ENCODE data around the gene POLR3K.
"Not testable (repeated sequence)": the region's sequence is repeated elsewhere in the genome, so short reads cannot be mapped to it uniquely, and the experiment has no call there.

Gene POLR3K

GRCh38 chr16:56231-56927 lies 3.0 kb upstream of the POLR3K start:
- no peak overlapping the region for H3K27ac ChIP-seq
- no peak for TF ChIP-seq ZFX (IDR thresholded peaks at IDR 0.05)

- TF ChIP-seq ZFX (IDR thresholded peaks at IDR 0.05) = no peak
- no peak for TF ChIP-seq CTCF (conservative IDR thresholded peaks at IDR 0.05)
- no peak overlapping the region for H3K27ac ChIP-seq
Measured at GRCh38 chr16:55571-56136, 2.2 kb upstream of the POLR3K start.

GRCh38 chr16:54237-54581 lies 801 bp upstream of the POLR3K start:
- H3K27ac ChIP-seq = peak overlapping the region; percentile 95

GRCh38 chr16:50769-51591 lies 2.4 kb downstream of the POLR3K start:
- H3K27ac ChIP-seq = no peak overlapping the region
- TF ChIP-seq CTCF (conservative IDR thresholded peaks at IDR 0.05) (no peak), ZFX (IDR thresholded peaks at IDR 0.05) (no peak)

More at GRCh38 chr16:54237-54581, 801 bp upstream of the POLR3K start:
- no peak for TF ChIP-seq ZFX (IDR thresholded peaks at IDR 0.05)

GRCh38 chr16:47234-47633 lies 6.2 kb downstream of the POLR3K start:
- TF ChIP-seq CTCF (conservative IDR thresholded peaks at IDR 0.05) (no peak), ZFX (IDR thresholded peaks at IDR 0.05) (no peak)

GRCh38 chr16:46510-46909 lies 6.9 kb downstream of the POLR3K start:
- not testable (repeated sequence) for H3K27ac ChIP-seq

More at GRCh38 chr16:47234-47633, 6.2 kb downstream of the POLR3K start:
- H3K27ac ChIP-seq = no peak overlapping the region

GRCh38 chr16:45454-45853 lies 8.0 kb downstream of the POLR3K start:
- H3K27ac ChIP-seq = no peak overlapping the region
- no peak for TF ChIP-seq ZFX (IDR thresholded peaks at IDR 0.05)
- TF ChIP-seq CTCF (conservative IDR thresholded peaks at IDR 0.05) = no peak

- TF ChIP-seq CTCF (conservative IDR thresholded peaks at IDR 0.05) (no peak), ZFX (IDR thresholded peaks at IDR 0.05) (no peak)
- no peak overlapping the region for H3K27ac ChIP-seq
Measured at GRCh38 chr16:44655-45054, 8.8 kb downstream of the POLR3K start.

- H3K27ac ChIP-seq = no peak overlapping the region
- TF ChIP-seq ZFX (IDR thresholded peaks at IDR 0.05) (no peak), CTCF (conservative IDR thresholded peaks at IDR 0.05) (no peak)
Measured at GRCh38 chr16:43294-43693, 10.1 kb downstream of the POLR3K start.
